Measurements from ENCODE around the gene FOLR2. TPM values are rescaled to one million over a fixed set of nuclear protein-coding genes. Genes with fewer than 3 reads are reported as not detected.

FOLR2 gene
- total RNA-seq, 1 experiment from 2014 or later, result not detected

DNA sequence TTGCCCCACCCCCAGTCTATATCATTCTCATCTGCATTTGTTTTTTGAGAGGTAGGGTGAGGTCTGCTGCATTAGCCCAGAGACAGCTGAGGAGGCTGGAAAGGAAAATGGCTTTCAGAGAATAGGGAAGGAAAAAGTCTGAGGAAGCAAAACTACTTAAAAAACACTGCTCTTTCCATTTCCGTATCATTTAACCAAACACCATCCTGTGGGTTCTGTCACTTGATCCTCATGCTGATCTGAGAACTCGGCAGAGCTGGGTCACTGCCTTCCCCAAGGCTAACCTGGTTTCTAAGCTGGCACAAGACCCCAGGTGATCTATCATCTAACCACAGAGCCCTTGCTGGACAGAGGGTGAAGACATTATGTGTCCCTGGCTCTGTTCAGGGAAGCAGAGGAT is 1.2 kb downstream of the FOLR2 start:
- no peak overlapping the region for H3K4me2 ChIP-seq (ENCODE audit: low read length)
- H3K4me1 ChIP-seq (ENCODE audit: control insufficient read depth in 1 of 2, insufficient read depth in 2 of 2, low read length in 2 of 2), result peaks cover 9% of the 10 kb centered on the region in 2 experiments
- intact Hi-C loops (cut with micrococcal nuclease), result no loop called here
- H3K9ac ChIP-seq (ENCODE audit: low read length), result no peak overlapping the region
- ChIA-PET CTCF (no interaction called here), RAD21 (ENCODE audit: low non-redundant PET in 1 of 2, low total read pairs in 2 of 2, uncharacterized antibody in 2 of 2, unreplicated experiment in 2 of 2) (no interaction called here), POLR2A (no interaction called here)
- H4K20me1 ChIP-seq (ENCODE audit: insufficient read depth), result no peaks in the 10 kb centered on the region
- no TSS peak for BruUV-seq (replicated peaks)
- TF ChIP-seq YY1 (IDR thresholded peaks at IDR 0.05; ENCODE audit: extremely low read depth, insufficient replicate concordance, low read depth, low read length) (no peak), EZH2phosphoT487 (IDR thresholded peaks at IDR 0.05; ENCODE audit: borderline replicate concordance) (no peak), POLR2AphosphoS5 (IDR thresholded peaks at IDR 0.05; ENCODE audit: low read depth, low read length) (no peak), CBX3 (IDR thresholded peaks at IDR 0.05; ENCODE audit: low read depth) (no peak), SRF (IDR thresholded peaks at IDR 0.05; ENCODE audit: low read depth) (no peak), ELF1 (IDR thresholded peaks at IDR 0.05; ENCODE audit: borderline replicate concordance, low read depth) (no peak), RAD21 (IDR thresholded peaks at IDR 0.05; ENCODE audit: low read depth) (no peak), SIN3A (IDR thresholded peaks at IDR 0.05; ENCODE audit: low read depth) (no peak), ZFX (IDR thresholded peaks at IDR 0.05) (no peak), EGR1 (IDR thresholded peaks at IDR 0.05; ENCODE audit: low read depth) (no peak), TCF7L2 (IDR thresholded peaks at IDR 0.05; ENCODE audit: borderline replicate concordance, extremely low read depth, insufficient read depth, insufficient read length) (no peak), JUND (IDR thresholded peaks at IDR 0.05) (no peak), CTCF (IDR thresholded peaks at IDR 0.05 in 2 of 3, conservative IDR thresholded peaks at IDR 0.05 in 1 of 3; ENCODE audit: borderline replicate concordance in 1 of 3, insufficient read depth in 1 of 3, low read depth in 2 of 3, low read length in 2 of 3) (no peak), SP1 (IDR thresholded peaks at IDR 0.05; ENCODE audit: low read depth) (no peak), POLR2A (IDR thresholded peaks at IDR 0.05; ENCODE audit: borderline replicate concordance, extremely low read depth, insufficient read depth, insufficient read length) (no peak)
- TF ChIP-seq, protein P1, sequence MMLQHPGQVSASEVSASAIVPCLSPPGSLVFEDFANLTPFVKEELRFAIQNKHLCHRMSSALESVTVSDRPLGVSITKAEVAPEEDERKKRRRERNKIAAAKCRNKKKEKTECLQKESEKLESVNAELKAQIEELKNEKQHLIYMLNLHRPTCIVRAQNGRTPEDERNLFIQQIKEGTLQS (IDR thresholded peaks at IDR 0.05), result no peak
- TF ChIP-seq, protein P2, sequence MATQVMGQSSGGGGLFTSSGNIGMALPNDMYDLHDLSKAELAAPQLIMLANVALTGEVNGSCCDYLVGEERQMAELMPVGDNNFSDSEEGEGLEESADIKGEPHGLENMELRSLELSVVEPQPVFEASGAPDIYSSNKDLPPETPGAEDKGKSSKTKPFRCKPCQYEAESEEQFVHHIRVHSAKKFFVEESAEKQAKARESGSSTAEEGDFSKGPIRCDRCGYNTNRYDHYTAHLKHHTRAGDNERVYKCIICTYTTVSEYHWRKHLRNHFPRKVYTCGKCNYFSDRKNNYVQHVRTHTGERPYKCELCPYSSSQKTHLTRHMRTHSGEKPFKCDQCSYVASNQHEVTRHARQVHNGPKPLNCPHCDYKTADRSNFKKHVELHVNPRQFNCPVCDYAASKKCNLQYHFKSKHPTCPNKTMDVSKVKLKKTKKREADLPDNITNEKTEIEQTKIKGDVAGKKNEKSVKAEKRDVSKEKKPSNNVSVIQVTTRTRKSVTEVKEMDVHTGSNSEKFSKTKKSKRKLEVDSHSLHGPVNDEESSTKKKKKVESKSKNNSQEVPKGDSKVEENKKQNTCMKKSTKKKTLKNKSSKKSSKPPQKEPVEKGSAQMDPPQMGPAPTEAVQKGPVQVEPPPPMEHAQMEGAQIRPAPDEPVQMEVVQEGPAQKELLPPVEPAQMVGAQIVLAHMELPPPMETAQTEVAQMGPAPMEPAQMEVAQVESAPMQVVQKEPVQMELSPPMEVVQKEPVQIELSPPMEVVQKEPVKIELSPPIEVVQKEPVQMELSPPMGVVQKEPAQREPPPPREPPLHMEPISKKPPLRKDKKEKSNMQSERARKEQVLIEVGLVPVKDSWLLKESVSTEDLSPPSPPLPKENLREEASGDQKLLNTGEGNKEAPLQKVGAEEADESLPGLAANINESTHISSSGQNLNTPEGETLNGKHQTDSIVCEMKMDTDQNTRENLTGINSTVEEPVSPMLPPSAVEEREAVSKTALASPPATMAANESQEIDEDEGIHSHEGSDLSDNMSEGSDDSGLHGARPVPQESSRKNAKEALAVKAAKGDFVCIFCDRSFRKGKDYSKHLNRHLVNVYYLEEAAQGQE (IDR thresholded peaks at IDR 0.05; ENCODE audit: low read depth), result no peak
- H3K36me3 ChIP-seq (ENCODE audit: control insufficient read depth in 1 of 2, insufficient read depth in 2 of 2, low read length in 2 of 2), result no peaks in the 10 kb centered on the region
- no peaks in the 10 kb centered on the region for H3K27me3 ChIP-seq (ENCODE audit: insufficient read depth, low read length)
- ATAC-seq (no peak), DNase-seq (ENCODE audit: low read depth, low spot score) (no peak)
- H3K9me3 ChIP-seq (ENCODE audit: control insufficient read depth in 1 of 2, insufficient read depth in 1 of 2, low read depth in 1 of 2, low read length in 2 of 2), result no peaks in the 10 kb centered on the region
- H3K4me3 ChIP-seq (replicated peaks in 1 of 2; ENCODE audit: low read depth in 1 of 2, low read length in 2 of 2), result no peak overlapping the region
- no peaks in the 10 kb centered on the region for H3K79me2 ChIP-seq (ENCODE audit: insufficient read depth, low read length)
- no peak overlapping the region for H2AFZ ChIP-seq (ENCODE audit: low read depth, low read length, poor library complexity, severe bottlenecking)
- H3K9me2 ChIP-seq (ENCODE audit: insufficient read depth), result no peaks in the 10 kb centered on the region
- H3K27ac ChIP-seq (ENCODE audit: low read depth, low read length), result no peak overlapping the region
